K562 (cell line): ENCODE data around the gene FTSJ3. TPM values are rescaled to one million over a fixed set of nuclear protein-coding genes. Genes with fewer than 3 reads are reported as not detected.

Experiments used
- CBX1 ChIP-seq: sonication (generic); IDR thresholded peaks from 2 replicates; pipeline ENCODE4 v1.6.1; 2016; ENCODE audit warnings: antibody characterized with exemption, low read depth, mild to moderate bottlenecking
- CEBPG ChIP-seq, 3 experiments: fragments of 200-800 bp in 1 of 3; sonication (Bioruptor generic) in 1 of 3; sonication (generic) in 1 of 3; formaldehyde crosslinking in 1 of 3; IDR thresholded peaks in 2 of 3; conservative IDR thresholded peaks in 1 of 3; 2 replicates each; pipeline versions ENCODE4 v1.6.1 to v1.8.0; 2016 to 2022; ENCODE audit warnings: missing compliant biosample characterization in 2 of 3, missing genetic modification characterization in 2 of 3, mild to moderate bottlenecking in 1 of 3, missing genetic modification reagents in 1 of 3
- EP400 ChIP-seq: fragments of 450-650 bp; IDR thresholded peaks from 2 replicates; pipeline ENCODE4 v1.6.1; 2017; ENCODE audit warnings: antibody characterized with exemption, mild to moderate bottlenecking, moderate library complexity
- HNRNPK ChIP-seq: fragments of 200-400 bp; formaldehyde crosslinking; IDR thresholded peaks from one replicate; pipeline ENCODE4 v1.6.1; 2018; ENCODE audit warnings: mild to moderate bottlenecking, low read depth, low read length; ENCODE audit not compliant: poor library complexity, severe bottlenecking
- KDM4B ChIP-seq, 2 experiments: fragments of 450-650 bp in 1 of 2; sonication (generic) in 1 of 2; IDR thresholded peaks; 2 replicates each; pipeline ENCODE4 v1.6.1; 2016 to 2017; ENCODE audit warnings: borderline replicate concordance in 2 of 2, antibody characterized with exemption in 1 of 2, low read depth in 1 of 2, mild to moderate bottlenecking in 1 of 2
- LCOR ChIP-seq: sonication (generic); formaldehyde crosslinking; IDR thresholded peaks from 2 replicates; pipeline ENCODE4 v1.8.0; 2022; ENCODE audit warnings: mild to moderate bottlenecking, missing genetic modification reagents
- MEIS2 ChIP-seq: fragments of 450-650 bp; IDR thresholded peaks from 2 replicates; pipeline ENCODE4 v1.6.1; 2014; ENCODE audit warnings: mild to moderate bottlenecking; ENCODE audit not compliant: partially characterized antibody
- NCOA1 ChIP-seq: fragments of 450-650 bp; IDR thresholded peaks from 2 replicates; pipeline ENCODE4 v1.6.1; 2016; ENCODE audit warnings: low read depth
- OTX1 ChIP-seq: fragments of 450-650 bp; formaldehyde crosslinking; IDR thresholded peaks from 2 replicates; pipeline ENCODE4 v1.4.0; 2022; ENCODE audit warnings: mild to moderate bottlenecking
- PCBP1 ChIP-seq: fragments of 200-400 bp; formaldehyde crosslinking; IDR thresholded peaks from 2 replicates; pipeline ENCODE4 v1.6.1; 2018; ENCODE audit warnings: mild to moderate bottlenecking, low read depth, low read length; ENCODE audit not compliant: poor library complexity, severe bottlenecking
- PRDM10 ChIP-seq: fragments of 450-650 bp; IDR thresholded peaks from 2 replicates; pipeline ENCODE4 v1.6.1; 2018; ENCODE audit not compliant: partially characterized antibody
- RBM14 ChIP-seq: fragments of 200-400 bp; formaldehyde crosslinking; IDR thresholded peaks from 2 replicates; pipeline ENCODE4 v1.6.1; 2018; ENCODE audit warnings: low read depth, mild to moderate bottlenecking, low read length, moderate library complexity, borderline replicate concordance; ENCODE audit not compliant: insufficient read depth
- RNF2 ChIP-seq: sonication (generic); IDR thresholded peaks from 2 replicates; pipeline ENCODE4 v1.6.1; 2016
- ZBTB2 ChIP-seq: fragments of 450-650 bp; IDR thresholded peaks from 2 replicates; pipeline ENCODE4 v1.6.1; 2016; ENCODE audit warnings: antibody characterized with exemption
- ZNF766 ChIP-seq: fragments of 200-800 bp; sonication (Bioruptor generic); conservative IDR thresholded peaks from 2 replicates; pipeline ENCODE4 v1.6.1; 2016; ENCODE audit warnings: missing genetic modification characterization, missing compliant biosample characterization
- polyA plus RNA-seq, 8 experiments: library from polyadenylated mRNA; depleted of rRNA in 4 of 8; stranded (reverse) in 5 of 8; unstranded in 3 of 8; fragments of >200 nt; fragmentation: Nextera tagmentation in 2 of 8; fragmentation: Illumina TruSeq in 1 of 8; extraction: Ambion mirVana in 2 of 8; extraction: Trizol in 1 of 8; gene quantifications; 2 replicates each; pipeline versions ENCODE4 v1.2.1 to v1.2.3, GENCODE V29; 2011 to 2014; ENCODE audit warnings: inconsistent platforms in 1 of 8, missing spikeins in 1 of 8
- total RNA-seq, 7 experiments: library from RNA; depleted of rRNA in 6 of 7; stranded (reverse); fragments of >200 nt in 6 of 7; fragmentation: Illumina TruSeq in 2 of 7; extraction: Trizol in 2 of 7; gene quantifications; 2 replicates each; pipeline versions ENCODE4 v1.2.1 to v1.2.3, GENCODE V29; 2011 to 2021; ENCODE audit warnings: low replicate concordance in 1 of 7
- TF ChIP-seq, protein P1 (sequence below), 2 experiments: fragments of 200-800 bp in 1 of 2; sonication (Bioruptor generic) in 1 of 2; sonication (generic) in 1 of 2; formaldehyde crosslinking in 1 of 2; IDR thresholded peaks in 1 of 2; conservative IDR thresholded peaks in 1 of 2; 2 replicates each; pipeline versions ENCODE4 v1.5.0 to v1.6.1; 2016 to 2020; ENCODE audit warnings: missing compliant biosample characterization in 1 of 2, missing genetic modification characterization in 1 of 2, missing genetic modification reagents in 1 of 2
- TF ChIP-seq, protein P2 (sequence below): fragments of 450-650 bp; IDR thresholded peaks from 2 replicates; pipeline ENCODE4 v1.6.1; 2017; ENCODE audit warnings: mild to moderate bottlenecking, moderate library complexity

The FTSJ3 gene
- total and polyA plus RNA-seq, 9 of the 15 experiments (the other 6 are each of a cell fraction or from before 2014, with no cell fraction given), result 18.0 to 65.6 (median 52.4) TPM

GRCh38 chr17:63773272-63774140, 54.0 kb downstream of the FTSJ3 start, which contains the start of gene CCDC47 (continued):
- no peak for TF ChIP-seq PRDM10
- peak; percentile 21 for TF ChIP-seq RNF2
- peak; percentile 21 for TF ChIP-seq ZBTB2
- peak; percentile 86 for TF ChIP-seq PCBP1
- peak; percentile 100 for TF ChIP-seq EP400
- TF ChIP-seq, protein P1, sequence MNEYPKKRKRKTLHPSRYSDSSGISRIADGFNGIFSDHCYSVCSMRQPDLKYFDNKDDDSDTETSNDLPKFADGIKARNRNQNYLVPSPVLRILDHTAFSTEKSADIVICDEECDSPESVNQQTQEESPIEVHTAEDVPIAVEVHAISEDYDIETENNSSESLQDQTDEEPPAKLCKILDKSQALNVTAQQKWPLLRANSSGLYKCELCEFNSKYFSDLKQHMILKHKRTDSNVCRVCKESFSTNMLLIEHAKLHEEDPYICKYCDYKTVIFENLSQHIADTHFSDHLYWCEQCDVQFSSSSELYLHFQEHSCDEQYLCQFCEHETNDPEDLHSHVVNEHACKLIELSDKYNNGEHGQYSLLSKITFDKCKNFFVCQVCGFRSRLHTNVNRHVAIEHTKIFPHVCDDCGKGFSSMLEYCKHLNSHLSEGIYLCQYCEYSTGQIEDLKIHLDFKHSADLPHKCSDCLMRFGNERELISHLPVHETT (CRISPR knock-in tag; conservative IDR thresholded peaks at IDR 0.05 in 1 of 2, IDR thresholded peaks at IDR 0.05 in 1 of 2), result peak in 1 of 2 experiments; percentile 91; a peak in 2 of 4 replicates
- peak; percentile 87 for TF ChIP-seq NCOA1
- peak; percentile 95 for TF ChIP-seq HNRNPK
- TF ChIP-seq LCOR (CRISPR knock-in tag), result peak; percentile 95
- TF ChIP-seq KDM4B (IDR thresholded peaks at IDR 0.05; ENCODE audit: borderline replicate concordance in 2 of 2, low read depth in 1 of 2), result peak in 1 of 2 experiments; percentile 74; a peak in 2 of 4 replicates
- no peak for TF ChIP-seq RBM14
- TF ChIP-seq CEBPG (CRISPR knock-in tag; IDR thresholded peaks at IDR 0.05), result peak; percentile 90
- TF ChIP-seq CEBPG (tag; conservative IDR thresholded peaks at IDR 0.05 in 1 of 2, IDR thresholded peaks at IDR 0.05 in 1 of 2), result peak; percentile 79 to 93
- TF ChIP-seq, protein P2, sequence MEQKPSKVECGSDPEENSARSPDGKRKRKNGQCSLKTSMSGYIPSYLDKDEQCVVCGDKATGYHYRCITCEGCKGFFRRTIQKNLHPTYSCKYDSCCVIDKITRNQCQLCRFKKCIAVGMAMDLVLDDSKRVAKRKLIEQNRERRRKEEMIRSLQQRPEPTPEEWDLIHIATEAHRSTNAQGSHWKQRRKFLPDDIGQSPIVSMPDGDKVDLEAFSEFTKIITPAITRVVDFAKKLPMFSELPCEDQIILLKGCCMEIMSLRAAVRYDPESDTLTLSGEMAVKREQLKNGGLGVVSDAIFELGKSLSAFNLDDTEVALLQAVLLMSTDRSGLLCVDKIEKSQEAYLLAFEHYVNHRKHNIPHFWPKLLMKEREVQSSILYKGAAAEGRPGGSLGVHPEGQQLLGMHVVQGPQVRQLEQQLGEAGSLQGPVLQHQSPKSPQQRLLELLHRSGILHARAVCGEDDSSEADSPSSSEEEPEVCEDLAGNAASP, result no peak
- TF ChIP-seq ZNF766 (CRISPR knock-in tag), result 0 out of 2 replicates have a peak, but pooled peaks have one; percentile 64
- TF ChIP-seq CBX1, result peak; percentile 41; the same call in 1 of the 2 replicates
- peak; percentile 90 for TF ChIP-seq OTX1 (CRISPR knock-in tag)
- TF ChIP-seq MEIS2, result peak; percentile 8
